Liver (tissue), 3 donors: ENCODE data around the gene MIB2.

Experiments
- RAD21 ChIP-seq, 2 donors: IDR thresholded peaks; 2 replicates each; pipeline ENCODE4 v1.6.1; 2016; ENCODE audit warnings: antibody characterized with exemption in 2 of 2, mild to moderate bottlenecking in 2 of 2
- RXRA ChIP-seq, 2 donors: IDR thresholded peaks; 2 replicates each; pipeline ENCODE4 v1.6.1; 2017 to 2018; ENCODE audit warnings: antibody characterized with exemption in 2 of 2, mild to moderate bottlenecking in 1 of 2
- SP1 ChIP-seq: IDR thresholded peaks from 2 replicates; pipeline ENCODE4 v1.6.1; 2018; ENCODE audit warnings: antibody characterized with exemption, mild to moderate bottlenecking
- TAF1 ChIP-seq: conservative IDR thresholded peaks from 2 replicates; pipeline ENCODE4 v1.6.1; 2016; ENCODE audit warnings: antibody characterized with exemption, mild to moderate bottlenecking
- YY1 ChIP-seq: IDR thresholded peaks from 2 replicates; pipeline ENCODE4 v1.6.1; 2016; ENCODE audit warnings: antibody characterized with exemption, mild to moderate bottlenecking
- TF ChIP-seq, protein P1 (sequence below): IDR thresholded peaks from 2 replicates; pipeline ENCODE4 v1.6.1; 2016; ENCODE audit warnings: antibody characterized with exemption, mild to moderate bottlenecking
- TF ChIP-seq, protein P2 (sequence below): fragments of 150-350 bp; IDR thresholded peaks from 2 replicates; pipeline ENCODE4 v1.5.1; 2017; ENCODE audit warnings: improper control_type of control experiment, low read depth, low read length; ENCODE audit not compliant: missing input control
- donor health status: healthy.
- donor health status: healthy.

DNA sequence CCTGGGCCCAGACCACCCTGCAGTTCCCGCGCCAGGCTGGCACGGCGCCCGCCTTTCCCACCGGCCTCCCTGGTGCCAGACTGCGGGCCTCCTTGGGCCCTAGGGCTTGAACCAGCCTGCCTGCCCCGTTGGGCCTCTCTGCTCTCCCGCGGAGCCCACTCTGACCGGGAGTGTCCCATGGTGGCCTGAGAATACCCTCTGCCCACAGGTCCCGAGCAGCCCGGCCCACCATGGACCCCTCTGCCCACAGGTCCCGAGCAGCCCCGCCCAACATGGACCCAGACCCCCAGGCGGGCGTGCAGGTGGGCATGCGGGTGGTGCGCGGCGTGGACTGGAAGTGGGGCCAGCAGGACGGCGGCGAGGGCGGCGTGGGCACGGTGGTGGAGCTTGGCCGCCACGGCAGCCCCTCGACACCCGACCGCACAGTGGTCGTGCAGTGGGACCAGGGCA, 7.9 kb downstream of the MIB2 start:
- no peak for TF ChIP-seq YY1
- TF ChIP-seq TAF1 = no peak
- TF ChIP-seq, protein P1, sequence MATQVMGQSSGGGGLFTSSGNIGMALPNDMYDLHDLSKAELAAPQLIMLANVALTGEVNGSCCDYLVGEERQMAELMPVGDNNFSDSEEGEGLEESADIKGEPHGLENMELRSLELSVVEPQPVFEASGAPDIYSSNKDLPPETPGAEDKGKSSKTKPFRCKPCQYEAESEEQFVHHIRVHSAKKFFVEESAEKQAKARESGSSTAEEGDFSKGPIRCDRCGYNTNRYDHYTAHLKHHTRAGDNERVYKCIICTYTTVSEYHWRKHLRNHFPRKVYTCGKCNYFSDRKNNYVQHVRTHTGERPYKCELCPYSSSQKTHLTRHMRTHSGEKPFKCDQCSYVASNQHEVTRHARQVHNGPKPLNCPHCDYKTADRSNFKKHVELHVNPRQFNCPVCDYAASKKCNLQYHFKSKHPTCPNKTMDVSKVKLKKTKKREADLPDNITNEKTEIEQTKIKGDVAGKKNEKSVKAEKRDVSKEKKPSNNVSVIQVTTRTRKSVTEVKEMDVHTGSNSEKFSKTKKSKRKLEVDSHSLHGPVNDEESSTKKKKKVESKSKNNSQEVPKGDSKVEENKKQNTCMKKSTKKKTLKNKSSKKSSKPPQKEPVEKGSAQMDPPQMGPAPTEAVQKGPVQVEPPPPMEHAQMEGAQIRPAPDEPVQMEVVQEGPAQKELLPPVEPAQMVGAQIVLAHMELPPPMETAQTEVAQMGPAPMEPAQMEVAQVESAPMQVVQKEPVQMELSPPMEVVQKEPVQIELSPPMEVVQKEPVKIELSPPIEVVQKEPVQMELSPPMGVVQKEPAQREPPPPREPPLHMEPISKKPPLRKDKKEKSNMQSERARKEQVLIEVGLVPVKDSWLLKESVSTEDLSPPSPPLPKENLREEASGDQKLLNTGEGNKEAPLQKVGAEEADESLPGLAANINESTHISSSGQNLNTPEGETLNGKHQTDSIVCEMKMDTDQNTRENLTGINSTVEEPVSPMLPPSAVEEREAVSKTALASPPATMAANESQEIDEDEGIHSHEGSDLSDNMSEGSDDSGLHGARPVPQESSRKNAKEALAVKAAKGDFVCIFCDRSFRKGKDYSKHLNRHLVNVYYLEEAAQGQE = no peak
- TF ChIP-seq SP1 = no peak
- TF ChIP-seq, protein P2, sequence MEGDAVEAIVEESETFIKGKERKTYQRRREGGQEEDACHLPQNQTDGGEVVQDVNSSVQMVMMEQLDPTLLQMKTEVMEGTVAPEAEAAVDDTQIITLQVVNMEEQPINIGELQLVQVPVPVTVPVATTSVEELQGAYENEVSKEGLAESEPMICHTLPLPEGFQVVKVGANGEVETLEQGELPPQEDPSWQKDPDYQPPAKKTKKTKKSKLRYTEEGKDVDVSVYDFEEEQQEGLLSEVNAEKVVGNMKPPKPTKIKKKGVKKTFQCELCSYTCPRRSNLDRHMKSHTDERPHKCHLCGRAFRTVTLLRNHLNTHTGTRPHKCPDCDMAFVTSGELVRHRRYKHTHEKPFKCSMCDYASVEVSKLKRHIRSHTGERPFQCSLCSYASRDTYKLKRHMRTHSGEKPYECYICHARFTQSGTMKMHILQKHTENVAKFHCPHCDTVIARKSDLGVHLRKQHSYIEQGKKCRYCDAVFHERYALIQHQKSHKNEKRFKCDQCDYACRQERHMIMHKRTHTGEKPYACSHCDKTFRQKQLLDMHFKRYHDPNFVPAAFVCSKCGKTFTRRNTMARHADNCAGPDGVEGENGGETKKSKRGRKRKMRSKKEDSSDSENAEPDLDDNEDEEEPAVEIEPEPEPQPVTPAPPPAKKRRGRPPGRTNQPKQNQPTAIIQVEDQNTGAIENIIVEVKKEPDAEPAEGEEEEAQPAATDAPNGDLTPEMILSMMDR = no peak
- TF ChIP-seq RAD21 (IDR thresholded peaks at IDR 0.05) = no peak
- no peak for TF ChIP-seq RXRA (IDR thresholded peaks at IDR 0.05)
